Astrocyte (in vitro differentiated cells and primary cell): Measurements from ENCODE around the gene TRAF7.

Experiments
- CTCF ChIP-seq: IDR thresholded peaks from 2 replicates; pipeline ENCODE4 v1.5.1; 2011; ENCODE audit warnings: low read depth, mild to moderate bottlenecking, inconsistent platforms, low read length, moderate library complexity; ENCODE audit not compliant: insufficient read depth
- EZH2 ChIP-seq: IDR thresholded peaks from 2 replicates; pipeline ENCODE4 v1.6.1; 2012; ENCODE audit warnings: mild to moderate bottlenecking, low read length, inconsistent platforms; ENCODE audit not compliant: insufficient read depth

- no peak for TF ChIP-seq EZH2
- TF ChIP-seq CTCF = no peak
Observed at GRCh38 chr16:2208308-2208707, 52.7 kb downstream of the TRAF7 start.
